NT2/D1 (cell line): ENCODE measurements around the gene GUCY1A2.

ENCODE experiments used
- DNase-seq: peaks from one replicate; pipeline ENCODE4 v3.0.0-alpha.2; 2011; ENCODE audit warnings: low read depth, low spot score
- H3K27me3 ChIP-seq: 2 replicates; pipeline ENCODE4 v1.6.0; 2011; ENCODE audit warnings: mild to moderate bottlenecking; ENCODE audit not compliant: insufficient read length, insufficient read depth
- H3K36me3 ChIP-seq: 2 replicates; pipeline ENCODE4 v1.6.1; 2011; ENCODE audit warnings: mild to moderate bottlenecking, low read length, mixed read lengths; ENCODE audit not compliant: insufficient read depth, insufficient read length
- H3K4me1 ChIP-seq: 2 replicates; pipeline ENCODE4 v1.5.1; 2011; ENCODE audit not compliant: insufficient read depth, insufficient read length
- H3K4me3 ChIP-seq: 2 replicates; pipeline ENCODE4 v1.5.1; 2011; ENCODE audit warnings: low read depth; ENCODE audit not compliant: insufficient read length
- H3K9ac ChIP-seq: 2 replicates; pipeline ENCODE4 v1.6.0; 2011; ENCODE audit warnings: low read depth; ENCODE audit not compliant: insufficient read length
- H3K9me3 ChIP-seq: 2 replicates; pipeline ENCODE4 v1.5.1; 2011; ENCODE audit warnings: mild to moderate bottlenecking, low read length; ENCODE audit not compliant: insufficient read depth
- SUZ12 ChIP-seq: IDR thresholded peaks from 2 replicates; pipeline ENCODE4 v1.6.1; 2011; ENCODE audit not compliant: insufficient read length, insufficient read depth; ENCODE audit errors: extremely low read depth
- YY1 ChIP-seq: IDR thresholded peaks from 2 replicates; pipeline ENCODE4 v1.6.1; 2011; ENCODE audit not compliant: insufficient read length, insufficient read depth
- ZNF274 ChIP-seq: IDR thresholded peaks from 2 replicates; pipeline ENCODE4 v1.6.1; 2011; ENCODE audit warnings: mild to moderate bottlenecking, low read depth, low read length

GUCY1A2 gene

DNA sequence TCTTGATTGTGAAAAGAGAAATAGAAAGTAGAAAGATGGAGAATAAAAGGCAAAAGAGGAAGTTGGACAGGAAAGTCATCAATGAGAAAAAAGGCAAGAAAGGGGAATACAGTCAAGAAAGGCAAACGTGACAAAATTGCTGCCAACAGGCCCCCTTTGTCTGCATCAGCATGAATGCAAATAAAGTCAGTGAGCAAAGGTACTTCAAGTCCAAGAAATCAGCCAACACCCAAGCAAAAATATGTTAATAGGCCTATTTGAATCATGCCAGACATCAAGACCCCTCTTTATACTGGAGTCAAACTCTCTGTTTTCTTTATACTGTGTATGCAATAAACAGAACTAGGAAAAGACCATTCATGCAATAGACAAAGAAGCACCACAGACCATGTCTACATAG lies 34.3 kb downstream of the GUCY1A2 start:
- no peak for DNase-seq
- H3K9me3 ChIP-seq: no peaks in the 10 kb centered on the region
- H3K36me3 ChIP-seq: no peaks in the 10 kb centered on the region
- no peak overlapping the region for H3K9ac ChIP-seq
- H3K4me3 ChIP-seq: no peak overlapping the region
- no peaks in the 10 kb centered on the region for H3K4me1 ChIP-seq
- TF ChIP-seq YY1: no peak
- TF ChIP-seq SUZ12: no peak
- H3K27me3 ChIP-seq: no peaks in the 10 kb centered on the region

DNA sequence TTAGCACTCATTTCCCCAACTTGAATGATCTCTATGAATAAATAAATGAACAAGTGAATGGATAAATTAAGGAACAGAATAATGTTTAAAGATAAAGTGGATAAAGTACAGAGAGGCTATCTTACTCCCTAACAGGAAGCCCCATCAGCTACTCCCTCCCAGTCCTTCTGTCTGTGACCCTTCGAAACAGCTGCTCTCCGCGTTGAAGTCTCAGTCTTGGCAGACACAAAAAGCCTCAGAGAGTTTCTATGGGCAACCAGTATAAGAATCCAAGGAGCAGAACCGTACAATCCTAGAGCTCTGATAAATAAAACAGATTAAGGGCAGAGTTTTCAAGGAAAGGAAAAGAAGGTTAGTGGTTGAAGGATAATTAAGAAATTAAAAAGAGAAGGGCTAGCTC lies 35.0 kb downstream of the GUCY1A2 start:
- H3K4me3 ChIP-seq: no peak overlapping the region
- no peaks in the 10 kb centered on the region for H3K4me1 ChIP-seq
- TF ChIP-seq YY1 (no peak), SUZ12 (no peak), ZNF274 (no peak)
- H3K9ac ChIP-seq: no peak overlapping the region
- no peaks in the 10 kb centered on the region for H3K27me3 ChIP-seq
- H3K9me3 ChIP-seq: no peaks in the 10 kb centered on the region
- H3K36me3 ChIP-seq: no peaks in the 10 kb centered on the region
- DNase-seq: no peak

GRCh38 chr11:106974831-106975230 lies 43.4 kb downstream of the GUCY1A2 start:
- Histone ChIP-seq H3K9me3 (no peaks in the 10 kb centered on the region), H3K27me3 (no peaks in the 10 kb centered on the region), H3K4me1 (no peaks in the 10 kb centered on the region), H3K9ac (no peak overlapping the region), H3K4me3 (no peak overlapping the region), H3K36me3 (no peaks in the 10 kb centered on the region)
- DNase-seq: no peak
- TF ChIP-seq YY1 (no peak), SUZ12 (no peak), ZNF274 (no peak)

GRCh38 chr11:106971864-106972263 lies 46.4 kb downstream of the GUCY1A2 start:
- no peaks in the 10 kb centered on the region for H3K4me1 ChIP-seq
- no peak for DNase-seq
- H3K36me3 ChIP-seq: no peaks in the 10 kb centered on the region
- H3K27me3 ChIP-seq: no peaks in the 10 kb centered on the region
- no peak overlapping the region for H3K9ac ChIP-seq
- H3K9me3 ChIP-seq: no peaks in the 10 kb centered on the region
- H3K4me3 ChIP-seq: no peak overlapping the region
- TF ChIP-seq SUZ12 (no peak), ZNF274 (no peak), YY1 (no peak)

DNA sequence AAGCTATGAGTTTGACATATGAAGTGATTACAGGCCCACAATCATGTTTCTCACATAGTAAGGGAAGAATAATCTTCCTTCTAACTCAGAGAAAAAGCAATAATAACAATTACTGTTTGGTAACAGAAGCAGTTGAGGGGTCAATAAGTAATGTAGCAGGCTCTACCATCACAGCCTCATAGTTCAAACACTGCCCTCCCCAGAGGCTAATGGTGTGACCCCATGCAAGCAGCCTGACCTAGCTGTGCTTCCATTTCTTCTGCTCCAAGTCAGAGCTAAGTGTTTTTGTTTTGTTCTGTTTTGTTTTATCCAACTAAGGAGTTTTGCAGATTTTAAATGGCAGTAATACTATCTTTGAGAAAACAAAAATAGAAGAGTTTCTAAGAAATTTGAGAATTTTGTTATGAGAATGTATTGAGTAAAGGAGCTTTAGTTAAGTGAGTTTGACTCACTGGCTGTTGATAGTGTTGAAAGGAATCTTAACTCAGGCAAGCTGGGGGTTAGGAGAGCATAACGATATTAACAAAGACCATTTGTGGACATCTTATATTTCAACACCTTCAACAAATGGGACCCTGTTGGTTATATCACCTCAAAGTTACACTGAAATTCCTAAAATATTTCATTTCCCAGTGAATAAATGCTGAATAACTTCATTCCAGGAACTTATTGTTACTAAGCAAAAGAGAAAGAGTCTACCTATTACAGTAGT lies 48.5 kb downstream of the GUCY1A2 start:
- Histone ChIP-seq H3K9ac (no peak overlapping the region), H3K4me3 (no peak overlapping the region), H3K36me3 (no peaks in the 10 kb centered on the region), H3K27me3 (no peaks in the 10 kb centered on the region), H3K9me3 (no peaks in the 10 kb centered on the region), H3K4me1 (no peaks in the 10 kb centered on the region)
- no peak for TF ChIP-seq YY1
- no peak for TF ChIP-seq SUZ12
- no peak for TF ChIP-seq ZNF274
- no peak for DNase-seq

DNA sequence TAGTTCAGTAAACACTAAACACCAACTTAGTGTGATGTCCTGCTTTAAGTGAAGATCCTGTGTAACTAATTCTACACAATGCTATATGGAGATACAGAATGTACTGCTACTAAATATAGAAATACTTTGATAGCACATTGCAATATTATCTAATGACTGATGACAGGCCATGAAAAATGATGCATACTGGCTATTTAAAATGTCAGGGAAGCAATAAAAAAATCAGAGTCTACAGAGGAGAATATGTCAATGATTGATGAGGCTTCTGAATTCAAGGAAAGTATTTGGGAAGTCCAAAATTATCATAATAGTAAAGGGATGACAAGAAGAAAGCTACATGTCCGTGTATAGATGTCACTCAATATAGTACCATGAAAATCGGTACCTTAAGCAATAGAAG lies 55.3 kb downstream of the GUCY1A2 start:
- DNase-seq: no peak
- Histone ChIP-seq H3K4me1 (no peaks in the 10 kb centered on the region), H3K9me3 (no peaks in the 10 kb centered on the region), H3K36me3 (no peaks in the 10 kb centered on the region), H3K4me3 (no peak overlapping the region), H3K27me3 (no peaks in the 10 kb centered on the region), H3K9ac (no peak overlapping the region)
- TF ChIP-seq ZNF274: no peak

GRCh38 chr11:106961518-106961917 lies 56.8 kb downstream of the GUCY1A2 start:
- Histone ChIP-seq H3K9me3 (no peaks in the 10 kb centered on the region), H3K9ac (no peak overlapping the region), H3K36me3 (no peaks in the 10 kb centered on the region), H3K4me3 (no peak overlapping the region), H3K4me1 (peaks cover 4% of the 10 kb centered on the region), H3K27me3 (no peaks in the 10 kb centered on the region)
- no peak for DNase-seq
- TF ChIP-seq ZNF274 (no peak), SUZ12 (no peak), YY1 (no peak)
